Liver (tissue), 9 donors: ENCODE measurements around the gene ACP1. TPM values are rescaled to one million over a fixed set of nuclear protein-coding genes. Genes with fewer than 3 reads are reported as not detected.

Source experiments
- DNase-seq: peaks from one replicate; pipeline ENCODE4 v3.0.0-alpha.2; 2017; ENCODE audit warnings: low spot score
- H3K27ac ChIP-seq, 2 donors: one replicate each; pipeline ENCODE4 v1.7.0; 2013; ENCODE audit warnings: inconsistent platforms in 2 of 2, low read length in 2 of 2, control low read depth in 1 of 2, low read depth in 1 of 2, mild to moderate bottlenecking in 1 of 2
- H3K27me3 ChIP-seq, 4 donors: one replicate each; pipeline versions ENCODE4 v1.6.1 to v1.7.0; 2013; ENCODE audit warnings: low read length in 3 of 4, inconsistent platforms in 1 of 4, mild to moderate bottlenecking in 1 of 4, moderate library complexity in 1 of 4; ENCODE audit not compliant: control insufficient read depth in 4 of 4, insufficient read depth in 4 of 4
- H3K36me3 ChIP-seq, 4 donors: one replicate each; pipeline versions ENCODE4 v1.6.1 to v1.7.0; 2013; ENCODE audit warnings: low read length in 3 of 4, mild to moderate bottlenecking in 3 of 4, low read depth in 1 of 4, moderate library complexity in 1 of 4; ENCODE audit not compliant: control insufficient read depth in 4 of 4, insufficient read depth in 3 of 4
- H3K4me1 ChIP-seq, 4 donors: one replicate each; pipeline versions ENCODE4 v1.6.1 to v1.7.0; 2013; ENCODE audit warnings: low read length in 3 of 4, mild to moderate bottlenecking in 3 of 4, moderate library complexity in 1 of 4; ENCODE audit not compliant: control insufficient read depth in 4 of 4, insufficient read depth in 4 of 4
- H3K4me3 ChIP-seq, 3 donors: one replicate each; pipeline versions ENCODE4 v1.6.1 to v1.7.0; 2013; ENCODE audit warnings: low read length in 3 of 3, control low read depth in 1 of 3, low read depth in 1 of 3, mild to moderate bottlenecking in 1 of 3
- H3K9ac ChIP-seq, 2 donors: one replicate each; pipeline ENCODE4 v1.7.0; 2013; ENCODE audit warnings: low read length in 2 of 2, mild to moderate bottlenecking in 2 of 2, moderate library complexity in 2 of 2, control low read depth in 1 of 2, low read depth in 1 of 2
- H3K9me3 ChIP-seq, 4 donors: one replicate each; pipeline versions ENCODE4 v1.6.1 to v1.7.0; 2013; ENCODE audit warnings: low read length in 3 of 4; ENCODE audit not compliant: control insufficient read depth in 4 of 4
- EGR1 ChIP-seq, 2 donors: IDR thresholded peaks; 2 replicates each; pipeline ENCODE4 v1.6.1; 2016 to 2018; ENCODE audit warnings: antibody characterized with exemption in 2 of 2, low read depth in 2 of 2
- FOXA1 ChIP-seq: IDR thresholded peaks from 2 replicates; pipeline ENCODE4 v1.6.1; 2016; ENCODE audit warnings: antibody characterized with exemption
- FOXA2 ChIP-seq: IDR thresholded peaks from 2 replicates; pipeline ENCODE4 v1.6.1; 2016; ENCODE audit warnings: antibody characterized with exemption
- GABPA ChIP-seq, 2 donors: IDR thresholded peaks in 1 of 2; conservative IDR thresholded peaks in 1 of 2; 2 replicates each; pipeline ENCODE4 v1.6.1; 2016; ENCODE audit warnings: antibody characterized with exemption in 2 of 2, mild to moderate bottlenecking in 1 of 2, moderate library complexity in 1 of 2
- HNF4A ChIP-seq, 2 donors: conservative IDR thresholded peaks; 2 replicates each; pipeline ENCODE4 v1.6.1; 2016; ENCODE audit warnings: antibody characterized with exemption in 2 of 2, mild to moderate bottlenecking in 2 of 2
- HNF4G ChIP-seq: IDR thresholded peaks from 2 replicates; pipeline ENCODE4 v1.6.1; 2016; ENCODE audit warnings: antibody characterized with exemption
- JUND ChIP-seq, 2 donors: IDR thresholded peaks; 2 replicates each; pipeline ENCODE4 v1.6.1; 2016; ENCODE audit warnings: antibody characterized with exemption in 2 of 2
- NR2F2 ChIP-seq: IDR thresholded peaks from 2 replicates; pipeline ENCODE4 v1.6.1; 2016; ENCODE audit warnings: antibody characterized with exemption
- RAD21 ChIP-seq, 2 donors: IDR thresholded peaks; 2 replicates each; pipeline ENCODE4 v1.6.1; 2016; ENCODE audit warnings: antibody characterized with exemption in 2 of 2, mild to moderate bottlenecking in 2 of 2
- RXRA ChIP-seq, 2 donors: IDR thresholded peaks; 2 replicates each; pipeline ENCODE4 v1.6.1; 2017 to 2018; ENCODE audit warnings: antibody characterized with exemption in 2 of 2, mild to moderate bottlenecking in 1 of 2
- SP1 ChIP-seq: IDR thresholded peaks from 2 replicates; pipeline ENCODE4 v1.6.1; 2018; ENCODE audit warnings: antibody characterized with exemption, mild to moderate bottlenecking
- TAF1 ChIP-seq: conservative IDR thresholded peaks from 2 replicates; pipeline ENCODE4 v1.6.1; 2016; ENCODE audit warnings: antibody characterized with exemption, mild to moderate bottlenecking
- YY1 ChIP-seq: IDR thresholded peaks from 2 replicates; pipeline ENCODE4 v1.6.1; 2016; ENCODE audit warnings: antibody characterized with exemption, mild to moderate bottlenecking
- ZBTB33 ChIP-seq: IDR thresholded peaks from 2 replicates; pipeline ENCODE4 v1.6.1; 2016; ENCODE audit warnings: antibody characterized with exemption
- WGBS: extraction: QIAGEN DNeasy Blood & Tissue Kit; methylation state at CpG from one replicate; pipeline ENCODE4 v1.1.7; 2013; 5-methylcytosine and 5-hydroxymethylcytosine counted together
- polyA plus RNA-seq, 2 donors: library from polyadenylated mRNA; stranded (reverse) in 1 of 2; unstranded in 1 of 2; fragments of 200-250 nt in 1 of 2; fragments of >200 nt in 1 of 2; fragmentation: Nextera tagmentation in 1 of 2; extraction: Ambion mirVana in 1 of 2; gene quantifications; one replicate each; pipeline versions ENCODE4 v1.2.1 to v1.2.3, GENCODE V29; 2013 to 2015
- total RNA-seq, 2 donors: library from RNA; depleted of rRNA; stranded (reverse); fragments of >200 nt; gene quantifications; one replicate each; pipeline ENCODE4 v1.2.3, GENCODE V29; 2014
- TF ChIP-seq, protein P1 (sequence below): IDR thresholded peaks from 2 replicates; pipeline ENCODE4 v1.6.1; 2016; ENCODE audit warnings: antibody characterized with exemption, mild to moderate bottlenecking
- TF ChIP-seq, protein P2 (sequence below): IDR thresholded peaks from 2 replicates; pipeline ENCODE4 v1.6.1; 2016; ENCODE audit warnings: antibody characterized with exemption
- TF ChIP-seq, protein P3 (sequence below): fragments of 150-350 bp; IDR thresholded peaks from 2 replicates; pipeline ENCODE4 v1.5.1; 2017; ENCODE audit warnings: improper control_type of control experiment, low read depth, low read length; ENCODE audit not compliant: missing input control
- TF ChIP-seq, protein P4 (sequence below): IDR thresholded peaks from 2 replicates; pipeline ENCODE4 v1.6.1; 2016; ENCODE audit warnings: antibody characterized with exemption
- donor health status: healthy.
- donor health status: healthy.
- donor health status: healthy.
- donor health status: healthy.
- donor health status: healthy.

The ACP1 gene
- total and polyA plus RNA-seq, 4 donors, result 59.9 to 115 (median 75.7) TPM

DNA sequence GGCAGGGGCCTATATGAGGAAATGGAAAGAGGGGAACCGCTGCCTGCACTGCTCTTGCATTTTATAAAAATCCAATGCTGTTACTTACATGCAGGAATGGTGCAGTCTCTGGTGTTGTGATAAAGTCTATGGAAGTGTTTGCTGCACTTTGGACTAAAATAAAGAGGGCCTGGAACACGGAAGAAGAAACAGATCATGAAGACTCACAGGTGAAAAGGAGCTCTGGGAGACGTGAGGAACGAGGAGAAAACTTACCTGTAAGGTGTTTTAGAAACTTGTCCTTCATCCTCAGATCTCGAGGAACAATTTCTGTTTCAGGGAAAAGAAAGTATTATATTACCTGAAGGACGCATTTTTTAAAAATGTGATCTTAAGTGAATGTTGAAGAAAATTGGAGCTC is 21.3 kb downstream of the ACP1 start:
- Histone ChIP-seq H3K9ac (no peak overlapping the region), H3K9me3 (no peaks in the 10 kb centered on the region), H3K4me1 (peaks cover 13 to 26% (median 18%) of the 10 kb centered on the region in 4 donors), H3K36me3 (peaks cover 2 to 8% (median 5%) of the 10 kb centered on the region in 4 donors), H3K27me3 (peaks cover 0 to 8% (median 2%) of the 10 kb centered on the region in 4 donors), H3K27ac (no peak overlapping the region), H3K4me3 (no peak overlapping the region)
- no peak for DNase-seq
- no peak for TF ChIP-seq FOXA2
- TF ChIP-seq, protein P1, sequence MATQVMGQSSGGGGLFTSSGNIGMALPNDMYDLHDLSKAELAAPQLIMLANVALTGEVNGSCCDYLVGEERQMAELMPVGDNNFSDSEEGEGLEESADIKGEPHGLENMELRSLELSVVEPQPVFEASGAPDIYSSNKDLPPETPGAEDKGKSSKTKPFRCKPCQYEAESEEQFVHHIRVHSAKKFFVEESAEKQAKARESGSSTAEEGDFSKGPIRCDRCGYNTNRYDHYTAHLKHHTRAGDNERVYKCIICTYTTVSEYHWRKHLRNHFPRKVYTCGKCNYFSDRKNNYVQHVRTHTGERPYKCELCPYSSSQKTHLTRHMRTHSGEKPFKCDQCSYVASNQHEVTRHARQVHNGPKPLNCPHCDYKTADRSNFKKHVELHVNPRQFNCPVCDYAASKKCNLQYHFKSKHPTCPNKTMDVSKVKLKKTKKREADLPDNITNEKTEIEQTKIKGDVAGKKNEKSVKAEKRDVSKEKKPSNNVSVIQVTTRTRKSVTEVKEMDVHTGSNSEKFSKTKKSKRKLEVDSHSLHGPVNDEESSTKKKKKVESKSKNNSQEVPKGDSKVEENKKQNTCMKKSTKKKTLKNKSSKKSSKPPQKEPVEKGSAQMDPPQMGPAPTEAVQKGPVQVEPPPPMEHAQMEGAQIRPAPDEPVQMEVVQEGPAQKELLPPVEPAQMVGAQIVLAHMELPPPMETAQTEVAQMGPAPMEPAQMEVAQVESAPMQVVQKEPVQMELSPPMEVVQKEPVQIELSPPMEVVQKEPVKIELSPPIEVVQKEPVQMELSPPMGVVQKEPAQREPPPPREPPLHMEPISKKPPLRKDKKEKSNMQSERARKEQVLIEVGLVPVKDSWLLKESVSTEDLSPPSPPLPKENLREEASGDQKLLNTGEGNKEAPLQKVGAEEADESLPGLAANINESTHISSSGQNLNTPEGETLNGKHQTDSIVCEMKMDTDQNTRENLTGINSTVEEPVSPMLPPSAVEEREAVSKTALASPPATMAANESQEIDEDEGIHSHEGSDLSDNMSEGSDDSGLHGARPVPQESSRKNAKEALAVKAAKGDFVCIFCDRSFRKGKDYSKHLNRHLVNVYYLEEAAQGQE, result no peak
- TF ChIP-seq, protein P2, sequence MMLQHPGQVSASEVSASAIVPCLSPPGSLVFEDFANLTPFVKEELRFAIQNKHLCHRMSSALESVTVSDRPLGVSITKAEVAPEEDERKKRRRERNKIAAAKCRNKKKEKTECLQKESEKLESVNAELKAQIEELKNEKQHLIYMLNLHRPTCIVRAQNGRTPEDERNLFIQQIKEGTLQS, result no peak
- no peak for TF ChIP-seq HNF4G
- TF ChIP-seq HNF4A (conservative IDR thresholded peaks at IDR 0.05), result no peak
- no peak for TF ChIP-seq NR2F2
- TF ChIP-seq GABPA (IDR thresholded peaks at IDR 0.05 in 1 of 2, conservative IDR thresholded peaks at IDR 0.05 in 1 of 2), result no peak
- no peak for TF ChIP-seq SP1
- no peak for TF ChIP-seq ZBTB33
- TF ChIP-seq YY1, result no peak
- 77% methylated on average over 6 of the region's 6 CpGs for WGBS

- no peak overlapping the region for H3K27ac ChIP-seq
- H3K4me1 ChIP-seq, result peaks cover 13 to 26% (median 18%) of the 10 kb centered on the region in 4 donors
- no peak for DNase-seq
- WGBS, result 26% methylated on average over 20 of the region's 20 CpGs
- H3K9me3 ChIP-seq, result no peaks in the 10 kb centered on the region
- peaks cover 0 to 8% (median 2%) of the 10 kb centered on the region in 4 donors for H3K27me3 ChIP-seq
- no peak overlapping the region for H3K9ac ChIP-seq
- H3K4me3 ChIP-seq, result peak overlapping the region in 1 of 3 donors; percentile 79
- peaks cover 0 to 2% (median under 1%) of the 10 kb centered on the region in 4 donors for H3K36me3 ChIP-seq
- TF ChIP-seq RAD21 (IDR thresholded peaks at IDR 0.05) (no peak), HNF4A (conservative IDR thresholded peaks at IDR 0.05) (no peak), TAF1 (no peak), FOXA2 (no peak), NR2F2 (no peak), JUND (IDR thresholded peaks at IDR 0.05) (no peak), YY1 (no peak), SP1 (no peak), FOXA1 (no peak), RXRA (IDR thresholded peaks at IDR 0.05) (no peak), EGR1 (IDR thresholded peaks at IDR 0.05; ENCODE audit: low read depth in 2 of 2) (no peak), GABPA (IDR thresholded peaks at IDR 0.05 in 1 of 2, conservative IDR thresholded peaks at IDR 0.05 in 1 of 2) (no peak)
- TF ChIP-seq, protein P3, sequence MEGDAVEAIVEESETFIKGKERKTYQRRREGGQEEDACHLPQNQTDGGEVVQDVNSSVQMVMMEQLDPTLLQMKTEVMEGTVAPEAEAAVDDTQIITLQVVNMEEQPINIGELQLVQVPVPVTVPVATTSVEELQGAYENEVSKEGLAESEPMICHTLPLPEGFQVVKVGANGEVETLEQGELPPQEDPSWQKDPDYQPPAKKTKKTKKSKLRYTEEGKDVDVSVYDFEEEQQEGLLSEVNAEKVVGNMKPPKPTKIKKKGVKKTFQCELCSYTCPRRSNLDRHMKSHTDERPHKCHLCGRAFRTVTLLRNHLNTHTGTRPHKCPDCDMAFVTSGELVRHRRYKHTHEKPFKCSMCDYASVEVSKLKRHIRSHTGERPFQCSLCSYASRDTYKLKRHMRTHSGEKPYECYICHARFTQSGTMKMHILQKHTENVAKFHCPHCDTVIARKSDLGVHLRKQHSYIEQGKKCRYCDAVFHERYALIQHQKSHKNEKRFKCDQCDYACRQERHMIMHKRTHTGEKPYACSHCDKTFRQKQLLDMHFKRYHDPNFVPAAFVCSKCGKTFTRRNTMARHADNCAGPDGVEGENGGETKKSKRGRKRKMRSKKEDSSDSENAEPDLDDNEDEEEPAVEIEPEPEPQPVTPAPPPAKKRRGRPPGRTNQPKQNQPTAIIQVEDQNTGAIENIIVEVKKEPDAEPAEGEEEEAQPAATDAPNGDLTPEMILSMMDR, result no peak
- TF ChIP-seq, protein P1, result no peak
- TF ChIP-seq, protein P4, sequence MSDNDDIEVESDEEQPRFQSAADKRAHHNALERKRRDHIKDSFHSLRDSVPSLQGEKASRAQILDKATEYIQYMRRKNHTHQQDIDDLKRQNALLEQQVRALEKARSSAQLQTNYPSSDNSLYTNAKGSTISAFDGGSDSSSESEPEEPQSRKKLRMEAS, result no peak
- TF ChIP-seq, protein P2, result no peak
Observed at GRCh38 chr2:286774-287392, 22.1 kb downstream of the ACP1 start.
